Measurements from ENCODE around the gene FSCN2.

The FSCN2 gene

DNA sequence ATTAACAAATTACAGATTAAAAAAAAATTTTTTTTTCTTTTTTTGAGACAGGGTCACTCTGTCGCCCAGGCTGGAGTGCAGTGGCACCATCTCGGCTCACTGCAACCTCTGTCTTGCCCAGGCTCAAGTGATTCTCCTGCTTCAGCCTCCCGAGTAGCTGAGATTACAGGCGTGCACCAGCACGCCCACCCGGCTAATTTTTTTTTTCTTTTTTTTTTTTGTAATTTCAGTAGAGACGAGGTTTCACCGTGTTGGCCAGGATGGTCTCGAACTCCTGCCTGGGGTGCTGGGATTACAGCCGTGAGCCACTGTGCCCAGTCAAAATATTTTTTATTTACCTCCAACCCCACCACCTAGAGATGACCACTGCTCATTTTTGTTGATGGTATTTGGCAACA lies 41.1 kb upstream of the FSCN2 start:
- no peaks in the 10 kb centered on the region for H3K36me3 ChIP-seq
- H3K4me1 ChIP-seq = peaks cover 14% of the 10 kb centered on the region
- no peak overlapping the region for H3K4me3 ChIP-seq (ENCODE audit: low read depth, low read length)
- no peaks in the 10 kb centered on the region for H3K27me3 ChIP-seq
- no peaks in the 10 kb centered on the region for H3K9me3 ChIP-seq
- TF ChIP-seq, protein P1, sequence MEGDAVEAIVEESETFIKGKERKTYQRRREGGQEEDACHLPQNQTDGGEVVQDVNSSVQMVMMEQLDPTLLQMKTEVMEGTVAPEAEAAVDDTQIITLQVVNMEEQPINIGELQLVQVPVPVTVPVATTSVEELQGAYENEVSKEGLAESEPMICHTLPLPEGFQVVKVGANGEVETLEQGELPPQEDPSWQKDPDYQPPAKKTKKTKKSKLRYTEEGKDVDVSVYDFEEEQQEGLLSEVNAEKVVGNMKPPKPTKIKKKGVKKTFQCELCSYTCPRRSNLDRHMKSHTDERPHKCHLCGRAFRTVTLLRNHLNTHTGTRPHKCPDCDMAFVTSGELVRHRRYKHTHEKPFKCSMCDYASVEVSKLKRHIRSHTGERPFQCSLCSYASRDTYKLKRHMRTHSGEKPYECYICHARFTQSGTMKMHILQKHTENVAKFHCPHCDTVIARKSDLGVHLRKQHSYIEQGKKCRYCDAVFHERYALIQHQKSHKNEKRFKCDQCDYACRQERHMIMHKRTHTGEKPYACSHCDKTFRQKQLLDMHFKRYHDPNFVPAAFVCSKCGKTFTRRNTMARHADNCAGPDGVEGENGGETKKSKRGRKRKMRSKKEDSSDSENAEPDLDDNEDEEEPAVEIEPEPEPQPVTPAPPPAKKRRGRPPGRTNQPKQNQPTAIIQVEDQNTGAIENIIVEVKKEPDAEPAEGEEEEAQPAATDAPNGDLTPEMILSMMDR (IDR thresholded peaks at IDR 0.05; ENCODE audit: low read depth, low read length) = no peak
- no peak for DNase-seq

DNA sequence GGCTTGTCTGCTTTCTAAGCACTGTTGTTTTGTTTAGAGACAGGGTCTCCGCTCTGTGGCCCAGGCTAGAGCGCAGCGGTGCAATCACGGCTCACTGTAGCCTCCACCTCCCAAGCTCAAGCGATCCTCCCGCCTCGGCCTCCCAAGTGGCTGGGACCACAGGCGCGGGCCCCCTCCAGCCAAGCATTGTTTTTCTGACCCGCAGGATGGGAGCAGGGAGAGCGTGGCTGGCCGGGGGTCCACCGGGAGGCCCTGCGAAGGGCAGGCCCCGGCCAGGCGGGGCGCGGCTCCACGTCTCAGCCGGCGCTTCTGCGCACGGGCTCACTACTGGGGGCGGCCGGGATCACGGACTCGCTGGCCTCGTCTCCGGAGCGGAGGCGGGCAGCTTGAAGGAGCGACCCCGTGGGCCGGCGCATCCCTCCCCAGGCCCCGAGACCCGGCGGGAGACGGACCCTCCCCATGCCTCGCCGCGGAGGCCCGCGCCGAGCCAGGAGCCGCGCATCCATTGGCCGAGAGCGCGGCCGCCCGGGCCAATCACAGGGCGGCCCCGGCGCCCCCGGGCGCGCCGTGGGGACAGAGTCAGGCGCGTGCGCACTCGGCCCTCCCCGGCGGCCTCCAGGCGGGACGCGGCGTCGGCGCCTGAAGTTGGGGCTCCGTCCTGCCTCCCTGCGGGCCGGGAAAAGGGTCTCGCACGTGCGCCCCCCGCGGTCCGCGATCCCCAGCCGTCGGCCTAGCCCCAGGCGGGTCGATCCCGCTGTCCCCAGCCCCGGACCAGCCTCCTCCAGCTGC lies 40.5 kb upstream of the FSCN2 start:
- Histone ChIP-seq H3K27me3 (no peaks in the 10 kb centered on the region), H3K4me1 (peaks cover 14% of the 10 kb centered on the region)
- peak; percentile 71 for DNase-seq

DNA sequence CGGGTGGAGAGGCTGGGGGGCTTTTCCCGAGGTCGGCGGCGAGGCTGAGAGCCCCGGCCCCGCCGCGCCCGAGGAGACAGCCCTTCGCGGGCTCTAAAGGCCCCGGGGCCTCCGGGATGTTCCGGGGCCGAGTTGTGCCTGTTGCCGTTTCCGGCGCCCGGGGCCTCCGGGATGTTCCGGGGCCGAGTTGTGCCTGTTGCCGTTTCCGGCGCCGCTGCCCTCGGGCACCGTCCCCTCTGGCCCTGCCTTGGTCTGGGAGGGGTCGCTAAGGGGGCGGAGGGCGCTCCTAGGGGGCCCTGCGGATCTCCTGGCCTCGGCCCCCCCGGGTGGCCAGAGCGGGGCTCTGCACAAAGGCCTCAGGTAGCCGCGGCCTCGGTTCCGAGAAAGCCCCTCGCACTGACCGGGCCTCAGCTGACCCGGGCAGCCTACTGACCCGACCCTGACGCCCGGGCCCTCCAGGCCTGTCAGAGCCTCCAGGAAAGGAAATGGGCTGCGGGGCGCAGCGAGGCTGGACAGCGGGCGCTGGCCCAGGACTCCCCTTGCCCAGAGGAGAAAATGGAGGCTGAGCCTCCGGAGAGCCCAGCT lies 39.8 kb upstream of the FSCN2 start:
- TF ChIP-seq, protein P1 (IDR thresholded peaks at IDR 0.05; ENCODE audit: low read depth, low read length) = no peak
- DNase-seq = no peak

More for the DNA sequence above, 40.5 kb upstream of the FSCN2 start:
- no peaks in the 10 kb centered on the region for H3K9me3 ChIP-seq
- H3K36me3 ChIP-seq = no peaks in the 10 kb centered on the region
- TF ChIP-seq, protein P1 (IDR thresholded peaks at IDR 0.05; ENCODE audit: low read depth, low read length) = no peak
- H3K4me3 ChIP-seq (ENCODE audit: low read depth, low read length) = peak overlapping the region; percentile 29

DNA sequence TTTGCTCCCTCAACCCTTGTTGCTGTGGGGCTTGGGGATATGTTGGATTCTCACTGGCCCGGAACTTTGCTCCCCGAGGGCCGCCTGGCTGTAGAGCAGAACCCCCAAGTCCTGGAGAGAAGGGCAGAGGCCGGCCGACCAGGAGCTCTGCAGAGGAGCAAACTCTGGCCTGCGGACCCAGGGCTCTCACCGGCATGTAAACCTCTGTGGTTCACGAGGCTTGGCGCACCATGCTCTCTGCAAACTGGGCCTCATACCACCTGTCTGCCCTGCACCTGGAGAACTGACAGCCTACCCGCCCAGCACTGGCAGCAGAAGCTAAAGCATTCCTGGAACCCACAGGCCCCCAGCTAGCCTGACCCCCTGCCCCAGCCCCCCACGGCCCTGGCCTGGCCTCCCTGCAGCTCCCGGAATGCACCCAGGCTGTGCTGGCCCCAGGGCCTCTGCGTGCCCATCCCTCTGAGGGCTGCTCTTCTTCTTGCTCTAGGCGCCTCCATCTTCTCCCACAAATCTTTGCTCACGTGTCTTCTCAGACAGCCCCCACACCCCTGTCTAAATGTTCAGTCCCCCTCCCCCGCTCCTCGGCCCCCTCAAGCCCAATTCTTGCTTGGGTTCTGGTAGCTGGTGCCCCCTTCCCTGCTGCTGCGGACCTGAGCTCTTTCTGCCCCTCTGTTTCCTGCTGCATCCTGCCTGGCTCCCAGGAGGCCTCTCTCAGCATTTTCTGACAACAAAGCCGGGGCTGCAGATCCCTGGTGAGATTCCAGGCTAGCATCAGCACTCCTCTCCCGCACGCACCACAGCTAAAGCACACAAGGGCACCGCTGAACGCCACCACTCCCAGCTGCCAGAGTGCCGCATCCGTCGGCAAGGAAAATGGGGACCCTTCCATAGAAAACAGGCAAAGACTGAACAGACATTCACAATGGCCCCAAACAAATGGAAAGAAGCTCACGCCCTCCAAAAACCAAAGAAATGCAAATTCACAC lies 38.9 kb upstream of the FSCN2 start:
- TF ChIP-seq, protein P1 (IDR thresholded peaks at IDR 0.05; ENCODE audit: low read depth, low read length) = no peak
- no peaks in the 10 kb centered on the region for H3K9me3 ChIP-seq
- H3K4me1 ChIP-seq = peaks cover 12% of the 10 kb centered on the region
- no peaks in the 10 kb centered on the region for H3K27me3 ChIP-seq
- DNase-seq = peak; percentile 69
- H3K4me3 ChIP-seq (ENCODE audit: low read depth, low read length) = no peak overlapping the region
- no peaks in the 10 kb centered on the region for H3K36me3 ChIP-seq

More for the DNA sequence above, 39.8 kb upstream of the FSCN2 start:
- Histone ChIP-seq H3K4me1 (peaks cover 14% of the 10 kb centered on the region), H3K36me3 (no peaks in the 10 kb centered on the region), H3K9me3 (no peaks in the 10 kb centered on the region), H3K27me3 (no peaks in the 10 kb centered on the region), H3K4me3 (ENCODE audit: low read depth, low read length) (peak overlapping the region; percentile 29)

DNA sequence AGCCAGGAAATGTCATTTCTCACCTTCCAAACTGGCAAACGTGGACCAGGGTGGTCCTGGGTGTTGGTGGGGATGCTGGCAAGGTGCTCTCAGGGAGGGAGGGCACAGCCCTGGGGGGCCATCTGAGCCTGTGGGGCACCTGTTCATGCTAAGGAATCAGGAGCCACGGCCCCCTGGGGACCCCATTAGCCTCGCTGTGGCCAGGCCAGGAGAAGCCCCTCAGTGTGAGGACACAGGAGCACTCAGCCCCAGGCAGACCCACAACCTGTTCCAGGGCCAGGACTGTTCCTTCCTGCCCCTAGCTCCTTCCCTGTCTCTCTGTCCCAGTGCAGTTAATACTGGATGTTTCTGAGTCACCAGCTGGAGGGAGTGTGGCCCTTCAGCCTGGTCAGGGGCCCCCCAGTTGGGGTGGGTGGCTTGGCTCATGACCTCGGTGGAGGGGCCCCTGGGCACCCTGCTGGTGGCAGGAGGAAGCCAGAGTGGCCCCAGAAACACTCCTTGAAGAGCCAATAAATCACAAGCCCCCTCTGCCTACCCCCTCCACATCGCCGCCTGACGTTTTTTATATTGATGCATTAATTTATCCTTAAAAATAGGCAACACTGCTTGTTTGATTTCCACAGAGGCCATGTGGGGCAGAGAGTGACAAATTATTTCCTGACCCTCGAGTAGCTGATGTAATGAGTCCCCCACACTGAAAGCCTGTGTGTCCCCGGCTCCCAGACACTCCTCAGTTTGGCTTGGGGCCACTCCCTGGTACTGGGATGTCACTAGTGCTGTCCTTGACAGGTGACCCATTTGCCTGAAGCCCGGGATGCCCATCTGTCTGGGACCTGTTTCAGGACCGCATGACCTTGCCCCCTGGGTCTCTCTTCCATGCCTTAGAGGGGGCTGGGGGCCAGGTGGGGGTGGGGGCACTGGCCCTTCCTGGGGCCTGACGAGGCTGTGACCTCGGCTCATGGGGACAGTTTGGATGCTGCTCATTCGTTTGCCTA lies 37.9 kb upstream of the FSCN2 start:
- no peak for DNase-seq
- H3K36me3 ChIP-seq = no peaks in the 10 kb centered on the region
- H3K9me3 ChIP-seq = no peaks in the 10 kb centered on the region
- TF ChIP-seq, protein P1 (IDR thresholded peaks at IDR 0.05; ENCODE audit: low read depth, low read length) = 0 out of 2 replicates have a peak, but pooled peaks have one; percentile 11
- peaks cover 12% of the 10 kb centered on the region for H3K4me1 ChIP-seq
- no peaks in the 10 kb centered on the region for H3K27me3 ChIP-seq
- no peak overlapping the region for H3K4me3 ChIP-seq (ENCODE audit: low read depth, low read length)

All from BE2C (cell line).